NCI-H2227 (cell line): ENCODE data around the gene WNT2B.
"Not testable (repeated sequence)": the region's sequence is repeated elsewhere in the genome, so short reads cannot be mapped to it uniquely, and the experiment has no call there.

Experiments used
- DNase-seq: peaks from one replicate; lab custom pipeline; 2025; ENCODE audit not compliant: unreplicated experiment; lab: John Stamatoyannopoulos, UW

The WNT2B gene

GRCh38 chr1:112508278-112509004 is at the start of gene WNT2B:
Gene WNT2B (plus strand): TSS chr1:112508965. CDS start chr1:112509263, 298 bp downstream.
- peak; percentile 41 for DNase-seq

- no peak for DNase-seq
Measured at GRCh38 chr1:112460615-112461014, 48.1 kb upstream of the WNT2B start.

- peak; percentile 24 for DNase-seq
Measured at GRCh38 chr1:112461200-112461871, 47.4 kb upstream of the WNT2B start.

GRCh38 chr1:112462953-112463279 is 45.8 kb upstream of the WNT2B start:
- DNase-seq: no peak

GRCh38 chr1:112464501-112464900 is 44.3 kb upstream of the WNT2B start:
- no peak for DNase-seq

GRCh38 chr1:112465122-112465521 is 43.6 kb upstream of the WNT2B start:
- no peak for DNase-seq

- peak; percentile 96 for DNase-seq
Measured at GRCh38 chr1:112466078-112466660, 42.6 kb upstream of the WNT2B start.

- not testable (repeated sequence) for DNase-seq
Measured at GRCh38 chr1:112470324-112470723, 38.4 kb upstream of the WNT2B start.

- DNase-seq: no peak
Measured at GRCh38 chr1:112470966-112471365, 37.8 kb upstream of the WNT2B start.

- DNase-seq: no peak
Measured at GRCh38 chr1:112472142-112472541, 36.6 kb upstream of the WNT2B start.

GRCh38 chr1:112477550-112477949 is 31.2 kb upstream of the WNT2B start:
- no peak for DNase-seq

GRCh38 chr1:112478314-112478713 is 30.5 kb upstream of the WNT2B start:
- DNase-seq: no peak

- DNase-seq: not testable (repeated sequence)
Measured at GRCh38 chr1:112486063-112486462, 22.7 kb upstream of the WNT2B start.

GRCh38 chr1:112487686-112488085 is 21.1 kb upstream of the WNT2B start:
- not testable (repeated sequence) for DNase-seq

GRCh38 chr1:112488141-112488540 is 20.6 kb upstream of the WNT2B start:
- no peak for DNase-seq

GRCh38 chr1:112492076-112492475 is 16.7 kb upstream of the WNT2B start:
- DNase-seq: no peak

- no peak for DNase-seq
Measured at GRCh38 chr1:112493351-112493750, 15.4 kb upstream of the WNT2B start.

- no peak for DNase-seq
Measured at GRCh38 chr1:112496290-112496689, 12.5 kb upstream of the WNT2B start.

- peak; percentile 73 for DNase-seq
Measured at GRCh38 chr1:112501810-112502641, 6.7 kb upstream of the WNT2B start.

- peak; percentile 47 for DNase-seq
Measured at GRCh38 chr1:112502826-112503225, 5.9 kb upstream of the WNT2B start.

- DNase-seq: no peak
Measured at GRCh38 chr1:112504001-112504660, 4.6 kb upstream of the WNT2B start.
